PC-9 (cell line): ENCODE results near the gene DSG1. TPM values are rescaled to one million over a fixed set of nuclear protein-coding genes. Genes with fewer than 3 reads are reported as not detected.

Source experiments
- Bru-seq: library from RNA; stranded (reverse); fragments of 400-500 nt; gene quantifications from one replicate; lab custom pipeline; 2021; lab: Mats Ljungman, UMichigan
- BruChase-seq, 2 experiments: library from RNA; stranded (reverse); fragments of 400-500 nt; gene quantifications; one replicate each; lab custom pipeline; 2021; lab: Mats Ljungman, UMichigan
- BruUV-seq: library from RNA; stranded (reverse); fragments of 400-500 nt; replicated peaks from 2 replicates; lab custom pipeline; 2021; lab: Mats Ljungman, UMichigan
- CTCF ChIA-PET: fragments of 300-600 bp; sonication (Branson Sonifier 250); formaldehyde crosslinking; loops from one replicate; lab custom pipeline; 2022; ENCODE audit warnings: antibody characterized with exemption; lab: Charles Lee
- POLR2A ChIA-PET: fragments of 300-600 bp; sonication (Branson Sonifier 250); formaldehyde crosslinking; loops from one replicate; lab custom pipeline; 2022; ENCODE audit warnings: antibody characterized with exemption; ENCODE audit not compliant: unreplicated experiment; lab: Charles Lee
- DNase-seq, 2 experiments: peaks; one replicate each; pipeline versions ENCODE4 v3.0.0 to v3.0.0-alpha.2; 2015 to 2022; ENCODE audit warnings: mixed read lengths in 1 of 2
- H2AFZ ChIP-seq: fragments of 200-600 bp; sonication (generic); 2 replicates; pipeline ENCODE4 v1.8.1; 2017; ENCODE audit warnings: antibody characterized with exemption
- H3F3A ChIP-seq: fragments of 200-600 bp; sonication (generic); 2 replicates; pipeline ENCODE4 v1.8.1; 2017; ENCODE audit warnings: antibody characterized with exemption, mild to moderate bottlenecking, low read depth; ENCODE audit not compliant: insufficient read depth
- H3K27ac ChIP-seq: fragments of 200-600 bp; sonication (generic); 2 replicates; pipeline ENCODE4 v1.6.1; 2016; ENCODE audit warnings: mixed run types
- H3K27me3 ChIP-seq: fragments of 200-600 bp; sonication (generic); 2 replicates; pipeline ENCODE4 v1.6.1; 2016; ENCODE audit warnings: low read depth, mixed run types; ENCODE audit not compliant: insufficient read depth
- H3K36me3 ChIP-seq: fragments of 200-600 bp; sonication (generic); 2 replicates; pipeline ENCODE4 v1.6.1; 2016; ENCODE audit warnings: low read depth, mixed run types
- H3K4me1 ChIP-seq: fragments of 200-600 bp; sonication (generic); replicated peaks from 2 replicates; pipeline ENCODE4 v1.6.1; 2016; ENCODE audit warnings: mixed run types; ENCODE audit not compliant: insufficient read depth
- H3K4me2 ChIP-seq: fragments of 200-600 bp; sonication (generic); 2 replicates; pipeline ENCODE4 v1.6.1; 2017; ENCODE audit warnings: mixed run types
- H3K4me3 ChIP-seq: fragments of 200-600 bp; sonication (generic); 2 replicates; pipeline ENCODE4 v1.6.1; 2016; ENCODE audit warnings: mixed run types
- H3K79me2 ChIP-seq: fragments of 200-600 bp; sonication (generic); 2 replicates; pipeline ENCODE4 v1.6.1; 2017; ENCODE audit warnings: low read depth, mixed run types
- H3K9me2 ChIP-seq: fragments of 200-600 bp; sonication (generic); 2 replicates; pipeline ENCODE4 v1.8.1; 2017; ENCODE audit warnings: mild to moderate bottlenecking; ENCODE audit not compliant: insufficient read depth
- H3K9me3 ChIP-seq: fragments of 200-600 bp; sonication (generic); 2 replicates; pipeline ENCODE4 v1.8.1; 2016; ENCODE audit warnings: low read depth; ENCODE audit not compliant: insufficient read depth
- H4K20me1 ChIP-seq: fragments of 200-600 bp; sonication (generic); 2 replicates; pipeline ENCODE4 v1.8.1; 2017; ENCODE audit not compliant: insufficient read depth
- CTCF ChIP-seq: fragments of 200-600 bp; sonication (generic); conservative IDR thresholded peaks from 2 replicates; pipeline ENCODE4 v1.6.1; 2017; ENCODE audit warnings: mixed run types, antibody characterized with exemption, mild to moderate bottlenecking, moderate library complexity
- EZH2 ChIP-seq: fragments of 200-600 bp; sonication (generic); IDR thresholded peaks from 2 replicates; pipeline ENCODE4 v1.8.0; 2017; ENCODE audit warnings: antibody characterized with exemption, low read depth
- intact Hi-C: fragments of 100-400 bp; cut with micrococcal nuclease; formaldehyde crosslinking; loops from one replicate; pipeline ENCODE4 v1.10.0; 2022; ENCODE audit not compliant: unreplicated experiment
- long read RNA-seq: library from polyadenylated mRNA; stranded (forward); transcript quantifications from one replicate; pipeline ENCODE4 v2.0.0, GENCODE V29; 2022
- total RNA-seq: library from RNA; stranded (reverse); gene quantifications from 2 replicates; pipeline ENCODE4 v1.2.3, GENCODE V29; 2021

The DSG1 gene
- total RNA-seq = not detected in 2 replicates
- percentile 4 among the genes with signal in this experiment for Bru-seq, nascent RNA
- BruChase-seq, experiment 1, labeled RNA remaining after a 2-hour chase = percentile 4 among the genes with signal in this experiment
- BruChase-seq, experiment 2, labeled RNA remaining after a 6-hour chase = percentile 6 among the genes with signal in this experiment
- long read RNA-seq = 0 reads

DNA sequence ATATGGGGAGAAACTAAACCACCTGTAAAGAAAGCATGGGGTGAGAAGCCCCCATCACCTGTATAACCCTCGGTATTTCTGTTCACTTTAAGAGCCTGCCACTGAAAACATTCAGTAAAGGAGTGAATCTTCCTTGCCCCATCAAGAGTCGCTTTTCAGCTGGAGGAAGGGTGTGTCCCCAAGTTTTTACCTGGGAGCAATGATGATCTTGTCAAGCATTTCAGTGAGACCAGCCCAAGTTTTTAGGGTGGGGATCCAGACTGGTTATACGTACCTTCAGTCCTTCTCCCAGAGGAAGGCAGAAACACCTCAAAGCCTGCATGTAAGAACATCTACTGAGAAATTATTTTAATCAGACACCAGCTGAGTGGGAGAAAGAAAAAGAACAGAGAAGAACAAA is at the start of gene DSG1:
Gene DSG1, plus strand, starts transcription at position 301 of the 400 bp plus-strand sequence. CDS start 141 bp downstream, outside the sequence.
- no peaks in the 10 kb centered on the region for H3K4me1 ChIP-seq
- POLR2A ChIA-PET = no interaction called here
- no peak within 1 kb of the TSS for H3K4me2 ChIP-seq
- no peaks in the 10 kb centered on the region for H3K79me2 ChIP-seq
- no peak within 1 kb of the TSS for H3K4me3 ChIP-seq
- BruUV-seq = no TSS peak
- no peaks in the 10 kb centered on the region for H3K9me2 ChIP-seq
- no peak for DNase-seq
- H3F3A ChIP-seq = no peaks in the 10 kb centered on the region
- H3K27me3 ChIP-seq = no peaks in the 10 kb centered on the region
- CTCF ChIA-PET = no interaction called here
- H4K20me1 ChIP-seq = no peaks in the 10 kb centered on the region
- TF ChIP-seq EZH2 (no peak), CTCF (no peak)
- H3K27ac ChIP-seq = no peak within 1 kb of the TSS
- H3K36me3 ChIP-seq = no peaks in the 10 kb centered on the region
- intact Hi-C loops = no loop called here
- H2AFZ ChIP-seq = no peak within 1 kb of the TSS
- no peaks in the 10 kb centered on the region for H3K9me3 ChIP-seq

DNA sequence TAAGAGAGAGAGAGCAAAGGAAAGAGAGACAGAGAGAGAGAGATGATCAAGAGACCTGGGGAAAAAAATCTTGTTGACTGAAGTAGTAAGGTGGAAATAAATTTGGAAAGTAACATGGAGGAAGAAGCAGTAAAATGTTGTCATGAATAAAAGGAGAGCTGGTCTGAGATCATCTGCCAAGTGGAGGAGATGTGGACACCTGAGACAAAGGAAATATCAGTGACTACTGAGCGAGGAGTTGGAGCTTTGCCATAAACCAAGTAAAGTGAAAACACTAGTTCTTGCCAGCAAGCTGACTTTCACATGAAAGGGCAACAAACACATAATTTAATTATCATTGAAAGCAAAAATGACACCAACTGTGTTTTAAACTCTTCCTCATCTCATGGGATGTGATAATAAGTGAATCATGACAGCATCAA is 49.0 kb upstream of the DSG1 start:
- H3K9me3 ChIP-seq = no peaks in the 10 kb centered on the region
- no peaks in the 10 kb centered on the region for H3K9me2 ChIP-seq
- no peaks in the 10 kb centered on the region for H3K36me3 ChIP-seq
- no peak overlapping the region for H2AFZ ChIP-seq
- intact Hi-C loops = loop anchor here (5.0 kb wide), 1 partner anchor 243 kb away; no protein-coding TSS in a partner anchor
- peak in 1 of 2 experiments; percentile 6 for DNase-seq
- no peak overlapping the region for H3K4me2 ChIP-seq
- no peaks in the 10 kb centered on the region for H4K20me1 ChIP-seq
- CTCF ChIA-PET = no interaction called here
- TF ChIP-seq CTCF = no peak
- TF ChIP-seq EZH2 = no peak
- H3K79me2 ChIP-seq = no peaks in the 10 kb centered on the region
- H3K4me1 ChIP-seq = 0 out of 2 replicates have a peak, but pooled peaks cover 4% of the 10 kb centered on the region
- no TSS peak for BruUV-seq
- H3K27me3 ChIP-seq = no peaks in the 10 kb centered on the region
- no peak overlapping the region for H3K4me3 ChIP-seq
- no peak overlapping the region for H3K27ac ChIP-seq
- POLR2A ChIA-PET = interaction anchor here (0.5 kb wide), 1 partner anchor 185 kb away, joined by 3 read pairs; no protein-coding TSS in a partner anchor
- H3F3A ChIP-seq = no peaks in the 10 kb centered on the region

- H3F3A ChIP-seq = no peaks in the 10 kb centered on the region
- H4K20me1 ChIP-seq = no peaks in the 10 kb centered on the region
- no peak overlapping the region for H3K27ac ChIP-seq
- H3K4me2 ChIP-seq = no peak overlapping the region
- H3K79me2 ChIP-seq = no peaks in the 10 kb centered on the region
- H3K4me3 ChIP-seq = no peak overlapping the region
- intact Hi-C loops = loop anchor here (5.0 kb wide), 1 partner anchor 243 kb away; no protein-coding TSS in a partner anchor
- BruUV-seq = no TSS peak
- H3K9me2 ChIP-seq = no peaks in the 10 kb centered on the region
- no peak for DNase-seq
- TF ChIP-seq EZH2 = no peak
- no peak for TF ChIP-seq CTCF
- H3K36me3 ChIP-seq = no peaks in the 10 kb centered on the region
- no peaks in the 10 kb centered on the region for H3K9me3 ChIP-seq
- POLR2A ChIA-PET = interaction anchor here (0.6 kb wide), 1 partner anchor 69 kb away, joined by 3 read pairs; no protein-coding TSS in a partner anchor
- H3K4me1 ChIP-seq = peaks cover 10% of the 10 kb centered on the region
- CTCF ChIA-PET = no interaction called here
- no peak overlapping the region for H2AFZ ChIP-seq
- no peaks in the 10 kb centered on the region for H3K27me3 ChIP-seq
Measured at GRCh38 chr18:31269566-31269965, 48.4 kb upstream of the DSG1 start.
